Measurements from ENCODE around the gene PCGF3. TPM values are rescaled to one million over a fixed set of nuclear protein-coding genes. Genes with fewer than 3 reads are reported as not detected.

Gene PCGF3
- total and polyA plus RNA-seq, 9 of the 15 experiments (the other 6 are each of a cell fraction or from before 2014, with no cell fraction given): 2.6 to 46.1 (median 20.3) TPM

DNA sequence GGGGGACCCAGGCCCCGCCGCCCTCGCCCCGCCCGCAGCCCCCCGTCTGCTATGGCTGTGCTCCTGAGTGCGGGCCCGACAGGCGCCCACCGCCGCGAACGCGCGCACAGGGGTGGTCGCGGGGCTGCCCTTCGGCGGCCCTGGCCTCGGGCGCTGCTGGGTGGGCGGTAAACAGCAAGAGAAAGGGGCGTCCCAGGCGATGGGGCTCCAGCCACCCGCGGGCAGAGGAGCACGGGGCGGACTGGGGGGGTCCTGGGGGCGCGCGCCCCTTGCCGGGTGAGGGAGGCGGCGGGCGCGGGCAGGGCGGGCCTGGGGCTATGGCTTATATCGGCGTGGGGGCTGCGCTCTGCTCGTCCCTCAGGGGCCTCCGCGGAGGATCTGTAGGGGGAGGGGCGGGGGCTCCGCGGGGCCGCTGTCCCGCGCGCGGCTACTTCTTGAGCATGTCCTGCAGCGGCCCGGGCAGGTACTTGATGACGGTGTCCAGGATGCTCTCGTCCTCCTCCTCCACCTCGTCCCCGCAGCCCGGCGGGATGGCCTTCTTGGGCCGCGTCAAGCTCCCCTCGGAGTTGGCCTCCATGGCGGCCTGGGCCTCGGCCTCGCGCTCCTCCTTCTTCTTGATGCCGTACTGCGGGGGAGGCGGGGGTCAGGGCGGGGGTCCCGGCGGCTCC is 80.6 kb downstream of the PCGF3 start:
- CTCF ChIA-PET (ENCODE audit: low intra/inter-chr PET ratio): no interaction called here
- H3K9me3 ChIP-seq (replicated peaks; ENCODE audit: control insufficient read depth, insufficient read depth, low read depth, low read length): no peaks in the 10 kb centered on the region
- no peaks in the 10 kb centered on the region for H3K9me1 ChIP-seq (ENCODE audit: control insufficient read depth, insufficient read depth, low read length)
- FAIRE-seq: no peak
- H2AFZ ChIP-seq (ENCODE audit: low read depth, low read length): no peak overlapping the region
- no peak overlapping the region for H3K4me3 ChIP-seq
- TF ChIP-seq, protein P1, sequence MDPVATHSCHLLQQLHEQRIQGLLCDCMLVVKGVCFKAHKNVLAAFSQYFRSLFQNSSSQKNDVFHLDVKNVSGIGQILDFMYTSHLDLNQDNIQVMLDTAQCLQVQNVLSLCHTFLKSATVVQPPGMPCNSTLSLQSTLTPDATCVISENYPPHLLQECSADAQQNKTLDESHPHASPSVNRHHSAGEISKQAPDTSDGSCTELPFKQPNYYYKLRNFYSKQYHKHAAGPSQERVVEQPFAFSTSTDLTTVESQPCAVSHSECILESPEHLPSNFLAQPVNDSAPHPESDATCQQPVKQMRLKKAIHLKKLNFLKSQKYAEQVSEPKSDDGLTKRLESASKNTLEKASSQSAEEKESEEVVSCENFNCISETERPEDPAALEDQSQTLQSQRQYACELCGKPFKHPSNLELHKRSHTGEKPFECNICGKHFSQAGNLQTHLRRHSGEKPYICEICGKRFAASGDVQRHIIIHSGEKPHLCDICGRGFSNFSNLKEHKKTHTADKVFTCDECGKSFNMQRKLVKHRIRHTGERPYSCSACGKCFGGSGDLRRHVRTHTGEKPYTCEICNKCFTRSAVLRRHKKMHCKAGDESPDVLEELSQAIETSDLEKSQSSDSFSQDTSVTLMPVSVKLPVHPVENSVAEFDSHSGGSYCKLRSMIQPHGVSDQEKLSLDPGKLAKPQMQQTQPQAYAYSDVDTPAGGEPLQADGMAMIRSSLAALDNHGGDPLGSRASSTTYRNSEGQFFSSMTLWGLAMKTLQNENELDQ (CRISPR knock-in tag; IDR thresholded peaks at IDR 0.05; ENCODE audit: borderline replicate concordance): no peak
- TF ChIP-seq, protein P2, sequence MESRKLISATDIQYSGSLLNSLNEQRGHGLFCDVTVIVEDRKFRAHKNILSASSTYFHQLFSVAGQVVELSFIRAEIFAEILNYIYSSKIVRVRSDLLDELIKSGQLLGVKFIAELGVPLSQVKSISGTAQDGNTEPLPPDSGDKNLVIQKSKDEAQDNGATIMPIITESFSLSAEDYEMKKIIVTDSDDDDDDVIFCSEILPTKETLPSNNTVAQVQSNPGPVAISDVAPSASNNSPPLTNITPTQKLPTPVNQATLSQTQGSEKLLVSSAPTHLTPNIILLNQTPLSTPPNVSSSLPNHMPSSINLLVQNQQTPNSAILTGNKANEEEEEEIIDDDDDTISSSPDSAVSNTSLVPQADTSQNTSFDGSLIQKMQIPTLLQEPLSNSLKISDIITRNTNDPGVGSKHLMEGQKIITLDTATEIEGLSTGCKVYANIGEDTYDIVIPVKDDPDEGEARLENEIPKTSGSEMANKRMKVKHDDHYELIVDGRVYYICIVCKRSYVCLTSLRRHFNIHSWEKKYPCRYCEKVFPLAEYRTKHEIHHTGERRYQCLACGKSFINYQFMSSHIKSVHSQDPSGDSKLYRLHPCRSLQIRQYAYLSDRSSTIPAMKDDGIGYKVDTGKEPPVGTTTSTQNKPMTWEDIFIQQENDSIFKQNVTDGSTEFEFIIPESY (CRISPR knock-in tag; IDR thresholded peaks at IDR 0.05): peak; percentile 58; the same call in 1 of the 2 replicates
- no peaks in the 10 kb centered on the region for H4K20me1 ChIP-seq (replicated peaks; ENCODE audit: control insufficient read depth, insufficient read depth, low read length)
- peaks cover 5% of the 10 kb centered on the region for H3K79me2 ChIP-seq (ENCODE audit: control insufficient read depth, insufficient read depth, low read length)
- H3K9ac ChIP-seq (ENCODE audit: insufficient read depth in 1 of 2, low read depth in 2 of 2, low read length in 2 of 2): no peak overlapping the region
- 0 out of 5 replicates have a peak, but pooled peaks cover 0 to 5% of the 10 kb centered on the region in 2 experiments for H3K27me3 ChIP-seq (ENCODE audit: control insufficient read depth in 2 of 2, insufficient read depth in 2 of 2, low read length in 2 of 2)
- POLR2A ChIA-PET: no interaction called here
- 90% methylated on average over 2 of the region's 72 CpGs for WGBS (ENCODE audit: insufficient coverage, low coverage, missing lambda C conversion rate)
- peaks cover 5 to 78% of the 10 kb centered on the region in 2 experiments; a peak in 4 of 5 replicates for H3K4me1 ChIP-seq (replicated peaks in 1 of 2; ENCODE audit: control insufficient read depth in 2 of 2, insufficient read depth in 2 of 2, low read length in 2 of 2)
- no peak overlapping the region for H3K27ac ChIP-seq (ENCODE audit: extremely low read depth, low read depth, low read length)
- no peak for ATAC-seq
- in situ Hi-C loops (cut with MboI) (no loop called here), intact Hi-C loops (cut with micrococcal nuclease) (no loop called here)
- DNase-seq (ENCODE audit: extremely low read depth in 1 of 4, low spot score in 3 of 4): no peak
- peaks cover 4% of the 10 kb centered on the region; the same call in 1 of the 3 replicates for H3K36me3 ChIP-seq (ENCODE audit: control insufficient read depth, insufficient read depth, low read length)
- BruUV-seq (replicated peaks): no TSS peak
- H3K4me2 ChIP-seq (ENCODE audit: insufficient read depth, low read length): no peak overlapping the region

All from K562 (cell line).